ENCODE measurements around the gene NRSN2.

NRSN2 gene

GRCh38 chr20:346640-347316, at the start of gene NRSN2:
Gene NRSN2 (plus strand): TSS chr20:347111. CDS start chr20:349644, 2,533 bp downstream.
- in situ Hi-C loops (cut with HindIII; ENCODE audit: low pct_ligation_motif_present, low pct_unique_long_range_greater_than_20kb, low sequenced_read_pairs) = no loop called here
- peak; percentile 56 for DNase-seq

DNA sequence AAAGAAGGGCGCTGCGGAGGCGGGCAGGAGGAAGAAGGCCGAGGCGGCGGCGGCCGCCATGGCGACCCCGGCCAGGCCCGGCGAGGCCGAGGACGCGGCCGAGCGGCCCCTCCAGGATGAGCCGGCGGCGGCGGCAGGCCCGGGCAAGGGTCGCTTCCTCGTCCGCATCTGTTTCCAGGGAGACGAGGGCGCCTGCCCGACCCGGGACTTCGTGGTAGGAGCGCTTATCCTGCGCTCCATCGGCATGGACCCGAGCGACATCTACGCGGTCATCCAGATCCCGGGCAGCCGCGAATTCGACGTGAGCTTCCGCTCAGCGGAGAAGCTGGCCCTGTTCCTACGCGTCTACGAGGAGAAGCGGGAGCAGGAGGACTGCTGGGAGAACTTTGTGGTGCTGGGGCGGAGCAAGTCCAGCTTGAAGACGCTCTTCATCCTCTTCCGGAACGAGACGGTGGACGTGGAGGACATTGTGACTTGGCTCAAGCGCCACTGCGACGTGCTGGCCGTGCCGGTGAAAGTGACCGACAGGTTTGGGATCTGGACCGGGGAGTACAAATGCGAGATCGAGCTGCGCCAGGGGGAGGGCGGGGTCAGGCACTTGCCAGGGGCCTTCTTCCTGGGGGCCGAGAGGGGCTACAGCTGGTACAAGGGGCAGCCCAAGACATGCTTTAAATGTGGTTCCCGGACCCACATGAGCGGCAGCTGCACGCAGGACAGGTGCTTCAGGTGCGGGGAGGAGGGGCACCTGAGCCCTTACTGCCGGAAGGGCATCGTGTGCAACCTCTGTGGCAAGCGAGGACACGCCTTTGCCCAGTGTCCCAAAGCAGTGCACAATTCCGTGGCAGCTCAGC, 48.8 kb upstream of the NRSN2 start:
- peak; percentile 56 for DNase-seq
- in situ Hi-C loops (cut with HindIII; ENCODE audit: low pct_ligation_motif_present, low pct_unique_long_range_greater_than_20kb, low sequenced_read_pairs) = no loop called here

DNA sequence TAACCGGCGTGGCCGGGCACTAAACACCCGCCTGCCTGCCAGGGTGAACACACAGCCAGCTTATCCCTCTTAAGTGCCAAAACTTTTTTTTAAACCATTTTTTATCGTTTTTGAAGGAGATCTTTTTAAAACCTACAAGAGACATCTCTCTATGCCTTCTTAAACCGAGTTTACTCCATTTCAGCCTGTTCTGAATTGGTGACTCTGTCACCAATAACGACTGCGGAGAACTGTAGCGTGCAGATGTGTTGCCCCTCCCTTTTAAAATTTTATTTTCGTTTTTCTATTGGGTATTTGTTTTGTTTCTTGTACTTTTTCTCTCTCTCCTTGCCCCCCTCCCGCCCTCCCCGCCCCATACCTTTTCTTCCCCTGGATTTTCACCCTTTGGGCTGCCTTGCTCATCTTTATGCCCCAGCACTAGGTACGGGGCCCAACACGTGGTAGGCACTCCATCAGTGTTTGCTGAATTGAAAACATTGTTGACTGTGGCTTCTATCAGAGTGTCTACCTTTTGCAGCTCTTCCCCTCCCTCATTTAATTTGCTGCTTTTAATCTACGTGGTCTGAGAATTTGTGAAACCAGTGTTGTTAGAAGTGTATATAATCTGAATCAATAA, 48.0 kb upstream of the NRSN2 start:
- DNase-seq = no peak
- in situ Hi-C loops (cut with HindIII; ENCODE audit: low pct_ligation_motif_present, low pct_unique_long_range_greater_than_20kb, low sequenced_read_pairs) = no loop called here

DNA sequence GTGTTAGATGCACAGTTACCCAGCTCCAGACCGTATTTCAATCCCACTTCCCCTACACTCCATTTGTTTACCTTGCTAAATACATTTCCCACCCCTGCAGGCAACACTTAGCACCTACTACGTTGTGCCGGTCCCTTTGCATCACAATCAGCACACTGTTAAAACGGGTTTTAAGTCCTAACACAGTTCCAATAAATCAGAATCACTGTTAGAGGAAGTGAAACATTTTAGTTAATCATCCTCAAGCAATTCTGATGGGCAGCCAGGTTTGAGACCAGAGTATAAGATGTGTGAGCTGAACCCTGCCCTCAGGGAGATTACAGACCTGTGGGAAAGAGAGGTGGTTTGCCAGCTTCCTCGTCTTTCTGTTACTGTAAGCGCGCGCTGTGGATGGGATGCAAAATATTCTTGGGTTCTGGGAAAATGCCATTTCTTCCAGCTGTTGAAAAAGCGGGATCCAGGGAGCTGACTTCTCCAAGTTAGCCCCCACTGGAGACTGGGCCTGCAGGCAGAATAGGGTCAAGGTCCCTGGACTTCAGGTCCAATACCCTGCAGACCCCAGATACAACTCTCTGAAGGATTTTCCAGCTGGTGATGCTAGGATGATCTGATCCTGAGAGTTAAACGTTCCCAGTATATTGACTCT, 46.4 kb upstream of the NRSN2 start:
- no peak for DNase-seq
- in situ Hi-C loops (cut with HindIII; ENCODE audit: low pct_ligation_motif_present, low pct_unique_long_range_greater_than_20kb, low sequenced_read_pairs) = no loop called here

GRCh38 chr20:301886-302848, 44.7 kb upstream of the NRSN2 start:
- in situ Hi-C loops (cut with HindIII; ENCODE audit: low pct_ligation_motif_present, low pct_unique_long_range_greater_than_20kb, low sequenced_read_pairs) = no loop called here
- no peak for DNase-seq

DNA sequence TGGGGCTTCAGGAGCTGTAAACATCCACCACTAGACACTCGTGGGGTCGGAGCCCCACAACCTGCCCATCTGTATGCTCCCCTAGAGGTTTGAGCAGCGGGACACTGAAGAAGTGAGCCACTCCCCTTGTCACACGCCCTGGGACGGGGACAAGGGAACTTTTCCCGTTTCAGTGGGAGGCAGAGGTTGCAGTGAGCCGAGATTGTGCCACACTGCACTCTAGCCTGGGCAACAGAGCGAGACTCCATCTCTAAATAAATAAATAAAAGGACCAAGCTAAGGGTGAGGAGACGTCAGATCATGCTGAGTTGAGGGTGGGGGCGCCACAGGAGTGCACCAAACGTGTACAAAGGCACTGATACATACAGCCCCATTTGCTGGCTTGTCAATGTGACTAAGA, 41.2 kb upstream of the NRSN2 start:
- in situ Hi-C loops (cut with HindIII; ENCODE audit: low pct_ligation_motif_present, low pct_unique_long_range_greater_than_20kb, low sequenced_read_pairs) = no loop called here

DNA sequence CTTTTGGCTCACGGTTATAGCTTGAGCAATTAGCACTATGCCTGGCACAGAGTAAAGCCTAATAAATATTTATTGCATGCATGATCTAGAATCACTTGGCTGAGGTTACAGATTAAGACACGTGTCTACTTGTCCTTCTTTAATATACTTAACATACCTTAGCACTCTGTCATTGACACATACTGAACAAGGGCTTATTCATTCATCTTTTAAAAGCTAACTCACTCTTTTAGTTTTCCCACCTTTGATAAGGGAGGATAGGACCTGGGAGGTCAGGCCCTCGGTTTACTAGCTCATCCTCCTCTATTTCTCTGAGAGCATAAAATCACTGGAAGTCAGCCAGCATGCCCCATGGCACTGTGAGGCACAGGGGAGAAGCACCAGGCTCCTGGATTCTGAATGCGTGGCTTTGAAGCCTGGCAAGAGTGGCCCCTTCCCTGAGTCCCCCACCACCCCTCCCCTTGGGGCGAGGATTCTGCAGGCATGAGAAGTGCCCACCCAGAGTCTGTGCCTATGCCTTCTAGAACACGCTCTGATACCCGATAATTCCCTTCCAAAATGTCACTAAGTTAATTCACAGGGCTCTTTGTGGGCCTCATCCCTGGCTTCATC, 38.4 kb upstream of the NRSN2 start:
- DNase-seq = no peak
- in situ Hi-C loops (cut with HindIII; ENCODE audit: low pct_ligation_motif_present, low pct_unique_long_range_greater_than_20kb, low sequenced_read_pairs) = no loop called here

More for the DNA sequence above, 41.2 kb upstream of the NRSN2 start:
- DNase-seq = no peak

DNA sequence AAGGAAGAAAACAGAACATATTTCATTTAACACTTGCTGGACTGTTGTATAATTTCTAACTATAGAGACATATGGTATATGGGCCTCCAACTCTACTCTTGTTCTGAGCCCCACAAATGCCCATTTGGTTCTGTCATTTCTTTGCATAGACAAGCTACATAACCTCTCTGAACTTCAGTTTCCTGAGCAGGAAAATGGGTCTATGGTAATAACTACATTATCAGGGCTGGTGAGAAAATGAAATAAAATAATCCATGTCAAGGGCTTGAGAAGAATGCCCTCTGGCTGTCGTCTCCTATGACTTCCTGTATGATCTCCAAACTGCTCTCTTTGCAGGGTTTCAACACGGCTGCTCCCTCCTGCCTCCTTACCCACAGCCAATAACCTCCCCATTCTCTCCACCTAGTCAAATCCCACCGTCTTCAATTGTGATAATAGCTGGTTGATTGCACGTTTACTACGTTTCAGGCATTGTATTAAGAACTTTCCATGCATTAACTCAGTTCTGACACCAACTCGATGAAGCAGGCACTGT, 37.5 kb upstream of the NRSN2 start:
- DNase-seq = peak; percentile 44
- in situ Hi-C loops (cut with HindIII; ENCODE audit: low pct_ligation_motif_present, low pct_unique_long_range_greater_than_20kb, low sequenced_read_pairs) = no loop called here

GRCh38 chr20:309841-310644, 36.9 kb upstream of the NRSN2 start:
- DNase-seq = peak; percentile 98

DNA sequence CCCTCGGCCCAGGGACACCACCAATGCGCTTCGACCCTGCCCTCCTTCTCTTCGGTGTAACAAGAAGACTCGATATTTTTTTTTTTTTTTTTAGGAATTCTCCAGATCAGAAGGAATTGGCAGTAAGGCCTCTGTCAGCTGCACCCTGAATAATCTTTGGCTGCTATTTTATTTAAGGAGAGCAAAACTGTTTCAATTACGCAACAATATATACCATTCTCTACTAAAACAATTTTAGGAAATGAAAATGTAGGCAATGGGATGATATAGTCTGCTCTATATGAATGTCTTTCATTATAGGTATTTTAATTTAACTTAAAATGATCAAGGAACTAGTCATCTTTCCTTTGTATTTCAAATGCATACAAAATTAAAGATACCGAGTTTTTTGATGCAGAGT, 36.3 kb upstream of the NRSN2 start:
- in situ Hi-C loops (cut with HindIII; ENCODE audit: low pct_ligation_motif_present, low pct_unique_long_range_greater_than_20kb, low sequenced_read_pairs) = no loop called here
- DNase-seq = no peak

More at GRCh38 chr20:309841-310644, 36.9 kb upstream of the NRSN2 start:
- in situ Hi-C loops (cut with HindIII; ENCODE audit: low pct_ligation_motif_present, low pct_unique_long_range_greater_than_20kb, low sequenced_read_pairs) = no loop called here

GRCh38 chr20:311609-312008, 35.3 kb upstream of the NRSN2 start:
- no peak for DNase-seq
- in situ Hi-C loops (cut with HindIII; ENCODE audit: low pct_ligation_motif_present, low pct_unique_long_range_greater_than_20kb, low sequenced_read_pairs) = no loop called here

DNA sequence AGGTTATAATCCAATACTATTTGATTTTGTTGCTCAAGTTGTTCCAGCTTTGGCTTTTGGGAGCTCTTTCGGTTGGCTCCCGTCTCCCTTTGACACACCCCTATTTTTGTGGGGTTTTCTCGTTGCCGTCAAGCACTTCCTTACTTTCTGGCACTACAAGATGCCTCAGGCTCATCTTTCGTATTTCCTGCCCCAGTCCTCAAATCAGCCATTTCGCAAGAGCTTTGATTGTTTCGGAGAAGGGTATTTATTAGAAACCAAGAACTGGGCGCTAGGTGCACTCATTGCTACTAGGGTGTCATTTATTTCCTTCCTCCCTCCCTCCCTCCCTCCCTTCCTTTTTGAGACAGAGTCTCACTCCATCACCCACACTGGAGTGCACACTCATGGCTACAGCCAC, 34.8 kb upstream of the NRSN2 start:
- in situ Hi-C loops (cut with HindIII; ENCODE audit: low pct_ligation_motif_present, low pct_unique_long_range_greater_than_20kb, low sequenced_read_pairs) = no loop called here
- no peak for DNase-seq

DNA sequence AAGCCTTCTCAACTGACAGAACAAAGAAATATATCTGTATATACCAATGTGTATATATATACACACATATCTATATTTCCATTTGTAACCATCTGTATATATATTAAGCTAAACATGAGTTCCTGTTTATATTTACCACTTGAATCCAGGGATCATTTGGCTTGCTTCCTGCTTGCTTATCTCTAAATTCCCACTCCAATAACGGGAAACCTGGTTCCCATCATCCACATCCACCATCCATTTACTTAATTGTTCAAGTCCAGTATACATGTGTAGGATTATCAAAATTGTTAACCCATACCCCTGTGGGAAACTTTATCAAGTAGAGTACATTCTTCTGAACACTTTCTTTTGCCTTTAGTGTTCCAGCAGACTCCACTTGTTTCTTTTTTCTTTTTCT, 34.0 kb upstream of the NRSN2 start:
- in situ Hi-C loops (cut with HindIII; ENCODE audit: low pct_ligation_motif_present, low pct_unique_long_range_greater_than_20kb, low sequenced_read_pairs) = no loop called here

GRCh38 chr20:313402-313801, 33.5 kb upstream of the NRSN2 start:
- in situ Hi-C loops (cut with HindIII; ENCODE audit: low pct_ligation_motif_present, low pct_unique_long_range_greater_than_20kb, low sequenced_read_pairs) = no loop called here
- no peak for DNase-seq

More for the DNA sequence above, 34.0 kb upstream of the NRSN2 start:
- no peak for DNase-seq

- DNase-seq = peak; percentile 14
- in situ Hi-C loops (cut with HindIII; ENCODE audit: low pct_ligation_motif_present, low pct_unique_long_range_greater_than_20kb, low sequenced_read_pairs) = no loop called here
Measured at GRCh38 chr20:313948-314347, 33.0 kb upstream of the NRSN2 start.

DNA sequence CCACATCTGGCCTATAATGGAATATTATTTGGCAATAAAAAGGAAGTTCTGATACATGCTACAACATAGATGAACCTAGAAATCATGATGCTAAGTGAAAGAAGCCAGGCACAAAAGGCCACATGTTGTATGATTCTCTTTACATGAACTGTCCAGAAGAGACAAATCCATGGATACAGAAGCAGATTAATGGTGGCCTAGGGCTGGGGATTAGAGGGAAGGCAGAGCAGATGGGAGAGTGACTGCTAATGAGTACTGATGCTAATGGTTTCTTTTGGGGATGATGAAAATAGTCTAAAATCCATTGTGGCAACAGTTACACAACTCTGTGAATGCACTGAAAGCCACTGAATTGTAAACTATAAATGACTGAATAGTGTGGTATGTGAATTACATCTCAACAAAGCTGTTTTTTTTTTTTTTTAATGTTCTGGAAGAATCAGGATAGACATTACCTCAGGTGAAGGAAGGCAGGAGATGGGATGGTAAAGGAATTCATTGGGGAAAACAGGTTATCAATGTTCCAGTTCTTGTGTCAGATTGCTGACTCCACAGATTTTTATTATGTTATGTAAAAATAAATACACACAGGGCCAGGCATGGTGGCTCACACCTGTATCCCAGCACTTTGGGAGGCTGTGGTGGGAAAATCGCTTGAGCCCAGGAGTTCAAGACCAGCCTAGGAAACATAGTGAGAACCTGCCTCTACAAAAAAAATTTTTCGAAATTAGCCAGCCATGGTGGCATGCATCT, 30.4 kb upstream of the NRSN2 start:
- DNase-seq = no peak
- in situ Hi-C loops (cut with HindIII; ENCODE audit: low pct_ligation_motif_present, low pct_unique_long_range_greater_than_20kb, low sequenced_read_pairs) = no loop called here
